Thyroid gland (tissue), 4 donors: ENCODE data around the gene LMO7.

Experiments
- CTCF ChIP-seq, 6 experiments: fragments of 200-600 bp in 3 of 6; fragments of 450-650 bp in 3 of 6; sonication (generic) in 3 of 6; IDR thresholded peaks; one replicate each; pipeline ENCODE4 v1.5.1; 2016 to 2019; ENCODE audit warnings: antibody characterized with exemption in 6 of 6, mild to moderate bottlenecking in 2 of 6, inconsistent platforms in 1 of 6, moderate library complexity in 1 of 6
- POLR2A ChIP-seq, 2 donors: fragments of 450-650 bp; IDR thresholded peaks; one replicate each; pipeline ENCODE4 v1.6.1; 2017; ENCODE audit warnings: antibody characterized with exemption in 2 of 2, mild to moderate bottlenecking in 2 of 2, moderate library complexity in 1 of 2

DNA sequence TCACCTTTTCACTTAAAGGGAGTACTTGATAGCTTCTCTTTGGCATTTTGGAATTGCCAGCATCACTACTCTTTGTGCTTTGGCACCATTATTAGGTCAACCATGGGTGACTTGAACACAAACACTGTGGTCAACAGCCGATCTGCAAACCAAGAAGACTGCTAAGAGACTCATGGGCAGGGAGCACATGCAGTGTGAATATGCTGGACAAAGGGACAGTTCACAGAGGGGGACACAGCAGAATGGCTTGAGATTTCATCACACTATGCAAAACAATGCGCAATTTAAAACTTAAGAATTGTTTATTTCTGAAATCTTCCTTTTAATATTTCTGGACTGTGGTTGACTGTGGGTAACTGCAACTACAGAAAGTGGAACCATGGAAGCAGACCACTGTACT, 64.4 kb downstream of the LMO7 start:
- no peak for TF ChIP-seq CTCF (IDR thresholded peaks at IDR 0.05)
- TF ChIP-seq POLR2A (IDR thresholded peaks at IDR 0.05), result no peak
